ENCODE data around the gene S100B. TPM values are rescaled to one million over a fixed set of nuclear protein-coding genes. Genes with fewer than 3 reads are reported as not detected.

Gene S100B
- total and polyA plus RNA-seq, 2 of the 13 experiments (the other 11 are each of a cell fraction or from before 2014, with no cell fraction given) = not detected

- TF ChIP-seq JUNB (CRISPR knock-in tag; IDR thresholded peaks at IDR 0.05; ENCODE audit: borderline replicate concordance) = no peak
- no peak for TF ChIP-seq IKZF5 (CRISPR knock-in tag; IDR thresholded peaks at IDR 0.05)
- TF ChIP-seq ZNF30 (CRISPR knock-in tag; IDR thresholded peaks at IDR 0.05) = no peak
- TF ChIP-seq BRF2 (CRISPR knock-in tag; IDR thresholded peaks at IDR 0.05) = no peak
- no peak for TF ChIP-seq PAX8 (CRISPR knock-in tag; IDR thresholded peaks at IDR 0.05; ENCODE audit: borderline replicate concordance)
- no peak for TF ChIP-seq E2F5 (CRISPR knock-in tag; conservative IDR thresholded peaks at IDR 0.05)
- no peak for TF ChIP-seq DNMT3B (CRISPR knock-in tag; conservative IDR thresholded peaks at IDR 0.05)
- no peak for TF ChIP-seq ELF1 (CRISPR knock-in tag; IDR thresholded peaks at IDR 0.05)
- TF ChIP-seq ZBTB42 (CRISPR knock-in tag; IDR thresholded peaks at IDR 0.05) = 0 out of 2 replicates have a peak, but pooled peaks have one; percentile 65
- no peak for TF ChIP-seq MAFG (CRISPR knock-in tag; IDR thresholded peaks at IDR 0.05)
- no peak for TF ChIP-seq ZNF746 (CRISPR knock-in tag; IDR thresholded peaks at IDR 0.05)
- no peak for TF ChIP-seq ZNF503 (CRISPR knock-in tag; IDR thresholded peaks at IDR 0.05)
- no peak for TF ChIP-seq YEATS4 (CRISPR knock-in tag; IDR thresholded peaks at IDR 0.05; ENCODE audit: borderline replicate concordance)
- TF ChIP-seq ELF4 (CRISPR knock-in tag; IDR thresholded peaks at IDR 0.05; ENCODE audit: borderline replicate concordance) = no peak
- no peak for TF ChIP-seq POGZ (CRISPR knock-in tag; IDR thresholded peaks at IDR 0.05)
- TF ChIP-seq MXD4 (CRISPR knock-in tag; IDR thresholded peaks at IDR 0.05) = no peak
- TF ChIP-seq ZIK1 (CRISPR knock-in tag; IDR thresholded peaks at IDR 0.05; ENCODE audit: borderline replicate concordance, low read depth) = no peak
- TF ChIP-seq E2F1 (CRISPR knock-in tag; IDR thresholded peaks at IDR 0.05) = no peak
- no peak for TF ChIP-seq LRRFIP1 (CRISPR knock-in tag; conservative IDR thresholded peaks at IDR 0.05)
- TF ChIP-seq ATM (IDR thresholded peaks at IDR 0.05; ENCODE audit: borderline replicate concordance) = no peak
- TF ChIP-seq BHLHE40 (IDR thresholded peaks at IDR 0.05; ENCODE audit: low read length) = no peak
- no peak for TF ChIP-seq MEIS1 (CRISPR knock-in tag; IDR thresholded peaks at IDR 0.05; ENCODE audit: borderline replicate concordance)
- TF ChIP-seq ZNF430 (CRISPR knock-in tag; IDR thresholded peaks at IDR 0.05) = 0 out of 2 replicates have a peak, but pooled peaks have one; percentile 34
Observed at GRCh38 chr21:46581780-46582307, 23.0 kb downstream of the S100B start (continued).

Measured in HepG2 (cell line).